Hepatocyte (in vitro differentiated cells): ENCODE results near the gene TTC17. TPM values are rescaled to one million over a fixed set of nuclear protein-coding genes. Genes with fewer than 3 reads are reported as not detected.

ENCODE experiments used
- DNase-seq: peaks from one replicate; pipeline ENCODE4 v3.0.0-alpha.2; 2016; ENCODE audit warnings: low spot score
- H2AFZ ChIP-seq: fragments of 200-600 bp; sonication (generic); 2 replicates; pipeline ENCODE4 v1.6.0; 2016; ENCODE audit warnings: antibody characterized with exemption, mild to moderate bottlenecking
- H3K27ac ChIP-seq: fragments of 200-600 bp; sonication (generic); 2 replicates; pipeline ENCODE4 v1.5.1; 2016; ENCODE audit warnings: mild to moderate bottlenecking
- H3K27me3 ChIP-seq: fragments of 200-600 bp; sonication (generic); 2 replicates; pipeline ENCODE4 v1.6.1; 2016
- H3K36me3 ChIP-seq: fragments of 200-600 bp; sonication (generic); replicated peaks from 2 replicates; pipeline ENCODE4 v1.5.1; 2016; ENCODE audit warnings: low read depth; ENCODE audit not compliant: insufficient read depth
- H3K4me1 ChIP-seq: fragments of 200-600 bp; sonication (generic); 2 replicates; pipeline ENCODE4 v1.5.1; 2016; ENCODE audit warnings: mild to moderate bottlenecking, moderate library complexity; ENCODE audit not compliant: insufficient read depth
- H3K4me2 ChIP-seq: fragments of 200-600 bp; sonication (generic); 2 replicates; pipeline ENCODE4 v1.6.0; 2016
- H3K4me3 ChIP-seq: fragments of 200-600 bp; sonication (generic); 2 replicates; pipeline ENCODE4 v1.5.1; 2016; ENCODE audit warnings: mild to moderate bottlenecking
- H3K79me2 ChIP-seq: fragments of 200-600 bp; sonication (generic); 2 replicates; pipeline ENCODE4 v1.6.0; 2017; ENCODE audit warnings: mild to moderate bottlenecking
- H3K9me2 ChIP-seq: fragments of 200-600 bp; sonication (generic); replicated peaks from 2 replicates; pipeline ENCODE4 v1.6.0; 2017; ENCODE audit warnings: mild to moderate bottlenecking; ENCODE audit not compliant: insufficient read depth
- H3K9me3 ChIP-seq: fragments of 200-600 bp; sonication (generic); 2 replicates; pipeline ENCODE4 v1.5.1; 2016; ENCODE audit warnings: low read depth, mild to moderate bottlenecking
- H4K20me1 ChIP-seq: fragments of 200-600 bp; sonication (generic); 2 replicates; pipeline ENCODE4 v1.6.0; 2016; ENCODE audit warnings: mild to moderate bottlenecking; ENCODE audit not compliant: insufficient read depth, poor library complexity, severe bottlenecking
- CTCF ChIP-seq: fragments of 200-600 bp; sonication (generic); IDR thresholded peaks from 2 replicates; pipeline ENCODE4 v1.5.1; 2016; ENCODE audit warnings: antibody characterized with exemption, mild to moderate bottlenecking; ENCODE audit not compliant: poor library complexity
- EZH2 ChIP-seq: fragments of 200-600 bp; sonication (generic); IDR thresholded peaks from 2 replicates; pipeline ENCODE4 v1.6.1; 2016; ENCODE audit warnings: antibody characterized with exemption, mild to moderate bottlenecking, borderline replicate concordance
- EZH2phosphoT487 ChIP-seq: fragments of 200-600 bp; sonication (generic); IDR thresholded peaks from one replicate; pipeline ENCODE4 v1.6.1; 2018; ENCODE audit warnings: antibody characterized with exemption, mild to moderate bottlenecking, low read depth, moderate library complexity; ENCODE audit not compliant: unreplicated experiment, severe bottlenecking
- WGBS: methylation state at CpG from one replicate; pipeline ENCODE4 v1.1.6; 2016; ENCODE audit warnings: low lambda C conversion rate; ENCODE audit errors: missing lambda C conversion rate; 5-methylcytosine and 5-hydroxymethylcytosine counted together
- polyA plus RNA-seq: library from polyadenylated mRNA; unstranded; fragments of >200 nt; fragmentation: Nextera tagmentation; extraction: Ambion mirVana; gene quantifications from 2 replicates; pipeline ENCODE4 v1.2.1, GENCODE V29; 2016
- total RNA-seq: library from RNA; depleted of rRNA; stranded (reverse); fragments of >200 nt; gene quantifications from 2 replicates; pipeline ENCODE4 v1.2.3, GENCODE V29; 2014

The TTC17 gene
- 90.9 and 101 TPM in 2 replicates for total RNA-seq
- polyA plus RNA-seq = 39.4 and 44.5 TPM in 2 replicates

GRCh38 chr11:43358801-43359421, at the start of gene TTC17:
Gene TTC17, plus strand, starts transcription at chr11:43358920. Its CDS starts 35 bp downstream, at chr11:43358955.
- peaks cover 50% of the 10 kb centered on the region for H3K79me2 ChIP-seq
- DNase-seq = peak; percentile 96
- H3K4me3 ChIP-seq = peak within 1 kb of the TSS; percentile 59
- peak within 1 kb of the TSS; percentile 91 for H3K27ac ChIP-seq
- H3K4me2 ChIP-seq = peak within 1 kb of the TSS; percentile 91
- no peaks in the 10 kb centered on the region for H3K36me3 ChIP-seq
- H3K27me3 ChIP-seq = no peaks in the 10 kb centered on the region
- no peak for TF ChIP-seq CTCF
- no peak for TF ChIP-seq EZH2
- TF ChIP-seq EZH2phosphoT487 = no peak
- H3K9me3 ChIP-seq = no peaks in the 10 kb centered on the region
- H4K20me1 ChIP-seq = peaks cover 34% of the 10 kb centered on the region
- 0% methylated on average over 41 of the region's 58 CpGs for WGBS
- H3K4me1 ChIP-seq = peaks cover 14% of the 10 kb centered on the region
- H2AFZ ChIP-seq = peak within 1 kb of the TSS; percentile 70
- no peaks in the 10 kb centered on the region for H3K9me2 ChIP-seq

- peak within 1 kb of the TSS; percentile 90 for H3K27ac ChIP-seq
- no peaks in the 10 kb centered on the region for H3K27me3 ChIP-seq
- DNase-seq = peak; percentile 97
- peak within 1 kb of the TSS; percentile 51 for H3K4me3 ChIP-seq
- peak within 1 kb of the TSS; percentile 82 for H3K4me2 ChIP-seq
- H4K20me1 ChIP-seq = peaks cover 44% of the 10 kb centered on the region
- H2AFZ ChIP-seq = peak within 1 kb of the TSS; percentile 92
- peaks cover 51% of the 10 kb centered on the region for H3K79me2 ChIP-seq
- H3K9me3 ChIP-seq = no peaks in the 10 kb centered on the region
- TF ChIP-seq EZH2 (no peak), EZH2phosphoT487 (no peak), CTCF (peak; percentile 94)
- under 1% methylated on average over 60 of the region's 60 CpGs for WGBS
- no peaks in the 10 kb centered on the region for H3K36me3 ChIP-seq
- no peaks in the 10 kb centered on the region for H3K9me2 ChIP-seq
- H3K4me1 ChIP-seq = peaks cover 4% of the 10 kb centered on the region
These were observed 46.7 kb upstream of the TTC17 start, which contains the start of gene API5 for GRCh38 chr11:43311791-43312607. Gene API5, plus strand, starts transcription at chr11:43311996. Its CDS starts 132 bp downstream, at chr11:43312128.

- H3K27ac ChIP-seq = no peak overlapping the region
These were observed 42.8 kb upstream of the TTC17 start for GRCh38 chr11:43315966-43316365.

More at GRCh38 chr11:43315966-43316365, 42.8 kb upstream of the TTC17 start:
- Histone ChIP-seq H3K4me2 (no peak overlapping the region), H3K27me3 (no peaks in the 10 kb centered on the region), H3K36me3 (no peaks in the 10 kb centered on the region), H2AFZ (no peak overlapping the region), H3K9me3 (no peaks in the 10 kb centered on the region), H3K4me1 (peaks cover 4% of the 10 kb centered on the region), H4K20me1 (peaks cover 62% of the 10 kb centered on the region), H3K79me2 (peaks cover 77% of the 10 kb centered on the region), H3K9me2 (no peaks in the 10 kb centered on the region), H3K4me3 (no peak overlapping the region)
- no peak for TF ChIP-seq EZH2phosphoT487
- no peak for TF ChIP-seq EZH2
- TF ChIP-seq CTCF = no peak
- no peak for DNase-seq
- 93% methylated on average over 2 of the region's 2 CpGs for WGBS
